Measurements from ENCODE around the gene ARHGAP32. TPM values are rescaled to one million over a fixed set of nuclear protein-coding genes. Genes with fewer than 3 reads are reported as not detected.
"Not testable (repeated sequence)": the region's sequence is repeated elsewhere in the genome, so short reads cannot be mapped to it uniquely, and the experiment has no call there.

Gene ARHGAP32
- total RNA-seq, 1 experiment from 2014 or later, result 27.8 TPM

DNA sequence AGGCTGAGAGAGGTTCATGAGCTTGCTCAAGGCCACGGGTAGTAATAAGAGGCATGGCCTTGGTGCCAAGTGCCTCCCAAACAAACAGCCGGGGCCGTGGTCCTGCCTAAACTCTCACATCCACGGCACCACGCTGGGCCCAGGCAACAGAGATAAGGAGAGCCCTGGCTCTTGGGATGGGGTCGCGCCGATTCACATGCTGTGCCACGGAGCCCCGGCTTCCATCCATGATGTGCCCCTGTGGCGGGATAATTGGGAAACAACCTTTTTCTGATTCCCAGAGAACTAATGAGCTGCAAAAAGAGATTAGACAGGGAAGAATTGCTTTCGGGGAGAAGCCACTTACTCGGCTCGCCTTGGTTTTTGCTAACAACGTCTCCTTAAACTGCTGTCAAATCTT lies 271.5 kb downstream of the ARHGAP32 start:
- Histone ChIP-seq H3K27ac (ENCODE audit: low read depth, low read length) (no peak overlapping the region), H3K27me3 (ENCODE audit: insufficient read depth, low read length) (no peaks in the 10 kb centered on the region), H3K36me3 (ENCODE audit: control insufficient read depth in 1 of 2, insufficient read depth in 2 of 2, low read length in 2 of 2) (no peaks in the 10 kb centered on the region), H3K4me1 (ENCODE audit: control insufficient read depth in 1 of 2, insufficient read depth in 2 of 2, low read length in 2 of 2) (no peaks in the 10 kb centered on the region), H3K9me2 (ENCODE audit: insufficient read depth) (no peaks in the 10 kb centered on the region), H3K9ac (ENCODE audit: low read length) (no peak overlapping the region), H3K9me3 (ENCODE audit: control insufficient read depth in 1 of 2, insufficient read depth in 1 of 2, low read depth in 1 of 2, low read length in 2 of 2) (no peaks in the 10 kb centered on the region), H3K79me2 (ENCODE audit: insufficient read depth, low read length) (no peaks in the 10 kb centered on the region), H3K4me2 (ENCODE audit: low read length) (no peak overlapping the region), H3K4me3 (replicated peaks in 1 of 2; ENCODE audit: low read depth in 1 of 2, low read length in 2 of 2) (no peak overlapping the region), H4K20me1 (ENCODE audit: insufficient read depth) (no peaks in the 10 kb centered on the region), H2AFZ (ENCODE audit: low read depth, low read length, poor library complexity, severe bottlenecking) (no peak overlapping the region)
- RAD21 ChIA-PET (ENCODE audit: low non-redundant PET in 1 of 2, low total read pairs in 2 of 2, uncharacterized antibody in 2 of 2, unreplicated experiment in 2 of 2), result no interaction called here
- CTCF ChIA-PET, result no interaction called here
- no TSS peak for BruUV-seq (replicated peaks)
- POLR2A ChIA-PET, result no interaction called here
- TF ChIP-seq, protein P1, sequence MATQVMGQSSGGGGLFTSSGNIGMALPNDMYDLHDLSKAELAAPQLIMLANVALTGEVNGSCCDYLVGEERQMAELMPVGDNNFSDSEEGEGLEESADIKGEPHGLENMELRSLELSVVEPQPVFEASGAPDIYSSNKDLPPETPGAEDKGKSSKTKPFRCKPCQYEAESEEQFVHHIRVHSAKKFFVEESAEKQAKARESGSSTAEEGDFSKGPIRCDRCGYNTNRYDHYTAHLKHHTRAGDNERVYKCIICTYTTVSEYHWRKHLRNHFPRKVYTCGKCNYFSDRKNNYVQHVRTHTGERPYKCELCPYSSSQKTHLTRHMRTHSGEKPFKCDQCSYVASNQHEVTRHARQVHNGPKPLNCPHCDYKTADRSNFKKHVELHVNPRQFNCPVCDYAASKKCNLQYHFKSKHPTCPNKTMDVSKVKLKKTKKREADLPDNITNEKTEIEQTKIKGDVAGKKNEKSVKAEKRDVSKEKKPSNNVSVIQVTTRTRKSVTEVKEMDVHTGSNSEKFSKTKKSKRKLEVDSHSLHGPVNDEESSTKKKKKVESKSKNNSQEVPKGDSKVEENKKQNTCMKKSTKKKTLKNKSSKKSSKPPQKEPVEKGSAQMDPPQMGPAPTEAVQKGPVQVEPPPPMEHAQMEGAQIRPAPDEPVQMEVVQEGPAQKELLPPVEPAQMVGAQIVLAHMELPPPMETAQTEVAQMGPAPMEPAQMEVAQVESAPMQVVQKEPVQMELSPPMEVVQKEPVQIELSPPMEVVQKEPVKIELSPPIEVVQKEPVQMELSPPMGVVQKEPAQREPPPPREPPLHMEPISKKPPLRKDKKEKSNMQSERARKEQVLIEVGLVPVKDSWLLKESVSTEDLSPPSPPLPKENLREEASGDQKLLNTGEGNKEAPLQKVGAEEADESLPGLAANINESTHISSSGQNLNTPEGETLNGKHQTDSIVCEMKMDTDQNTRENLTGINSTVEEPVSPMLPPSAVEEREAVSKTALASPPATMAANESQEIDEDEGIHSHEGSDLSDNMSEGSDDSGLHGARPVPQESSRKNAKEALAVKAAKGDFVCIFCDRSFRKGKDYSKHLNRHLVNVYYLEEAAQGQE (IDR thresholded peaks at IDR 0.05; ENCODE audit: low read depth), result no peak
- TF ChIP-seq YY1 (IDR thresholded peaks at IDR 0.05; ENCODE audit: extremely low read depth, insufficient replicate concordance, low read depth, low read length) (no peak), EGR1 (IDR thresholded peaks at IDR 0.05; ENCODE audit: low read depth) (no peak), POLR2A (IDR thresholded peaks at IDR 0.05; ENCODE audit: borderline replicate concordance, extremely low read depth, insufficient read depth, insufficient read length) (no peak), SP1 (IDR thresholded peaks at IDR 0.05; ENCODE audit: low read depth) (no peak), POLR2AphosphoS5 (IDR thresholded peaks at IDR 0.05; ENCODE audit: low read depth, low read length) (no peak), FOSL1 (IDR thresholded peaks at IDR 0.05; ENCODE audit: low read depth) (no peak), TCF7L2 (IDR thresholded peaks at IDR 0.05; ENCODE audit: borderline replicate concordance, extremely low read depth, insufficient read depth, insufficient read length) (no peak), ZFX (IDR thresholded peaks at IDR 0.05) (no peak), CEBPB (IDR thresholded peaks at IDR 0.05; ENCODE audit: low read depth) (no peak), ZNF274 (IDR thresholded peaks at IDR 0.05; ENCODE audit: low read depth, low read length) (no peak), CBX3 (IDR thresholded peaks at IDR 0.05; ENCODE audit: low read depth) (no peak), EZH2phosphoT487 (IDR thresholded peaks at IDR 0.05; ENCODE audit: borderline replicate concordance) (no peak)
- TF ChIP-seq, protein P2, sequence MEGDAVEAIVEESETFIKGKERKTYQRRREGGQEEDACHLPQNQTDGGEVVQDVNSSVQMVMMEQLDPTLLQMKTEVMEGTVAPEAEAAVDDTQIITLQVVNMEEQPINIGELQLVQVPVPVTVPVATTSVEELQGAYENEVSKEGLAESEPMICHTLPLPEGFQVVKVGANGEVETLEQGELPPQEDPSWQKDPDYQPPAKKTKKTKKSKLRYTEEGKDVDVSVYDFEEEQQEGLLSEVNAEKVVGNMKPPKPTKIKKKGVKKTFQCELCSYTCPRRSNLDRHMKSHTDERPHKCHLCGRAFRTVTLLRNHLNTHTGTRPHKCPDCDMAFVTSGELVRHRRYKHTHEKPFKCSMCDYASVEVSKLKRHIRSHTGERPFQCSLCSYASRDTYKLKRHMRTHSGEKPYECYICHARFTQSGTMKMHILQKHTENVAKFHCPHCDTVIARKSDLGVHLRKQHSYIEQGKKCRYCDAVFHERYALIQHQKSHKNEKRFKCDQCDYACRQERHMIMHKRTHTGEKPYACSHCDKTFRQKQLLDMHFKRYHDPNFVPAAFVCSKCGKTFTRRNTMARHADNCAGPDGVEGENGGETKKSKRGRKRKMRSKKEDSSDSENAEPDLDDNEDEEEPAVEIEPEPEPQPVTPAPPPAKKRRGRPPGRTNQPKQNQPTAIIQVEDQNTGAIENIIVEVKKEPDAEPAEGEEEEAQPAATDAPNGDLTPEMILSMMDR (IDR thresholded peaks at IDR 0.05 in 2 of 3, conservative IDR thresholded peaks at IDR 0.05 in 1 of 3; ENCODE audit: borderline replicate concordance in 1 of 3, insufficient read depth in 1 of 3, low read depth in 2 of 3, low read length in 2 of 3), result no peak
- TF ChIP-seq, protein P3, sequence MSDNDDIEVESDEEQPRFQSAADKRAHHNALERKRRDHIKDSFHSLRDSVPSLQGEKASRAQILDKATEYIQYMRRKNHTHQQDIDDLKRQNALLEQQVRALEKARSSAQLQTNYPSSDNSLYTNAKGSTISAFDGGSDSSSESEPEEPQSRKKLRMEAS (IDR thresholded peaks at IDR 0.05), result no peak
- ATAC-seq, result no peak
- DNase-seq (ENCODE audit: low read depth, low spot score), result no peak
- intact Hi-C loops (cut with micrococcal nuclease), result no loop called here

- H3K27ac ChIP-seq (ENCODE audit: low read depth, low read length); H4K20me1 ChIP-seq (ENCODE audit: insufficient read depth); H3K36me3 ChIP-seq (ENCODE audit: control insufficient read depth in 1 of 2, insufficient read depth in 2 of 2, low read length in 2 of 2); H2AFZ ChIP-seq (ENCODE audit: low read depth, low read length, poor library complexity, severe bottlenecking); H3K9me2 ChIP-seq (ENCODE audit: insufficient read depth); H3K27me3 ChIP-seq (ENCODE audit: insufficient read depth, low read length); ATAC-seq; POLR2A ChIA-PET; H3K4me1 ChIP-seq (ENCODE audit: control insufficient read depth in 1 of 2, insufficient read depth in 2 of 2, low read length in 2 of 2); RAD21 ChIA-PET (ENCODE audit: low non-redundant PET in 1 of 2, low total read pairs in 2 of 2, uncharacterized antibody in 2 of 2, unreplicated experiment in 2 of 2); BruUV-seq (replicated peaks); DNase-seq (ENCODE audit: low read depth, low spot score); H3K4me2 ChIP-seq (ENCODE audit: low read length); H3K9ac ChIP-seq (ENCODE audit: low read length); H3K9me3 ChIP-seq (ENCODE audit: control insufficient read depth in 1 of 2, insufficient read depth in 1 of 2, low read depth in 1 of 2, low read length in 2 of 2); H3K4me3 ChIP-seq (replicated peaks in 1 of 2; ENCODE audit: low read depth in 1 of 2, low read length in 2 of 2); intact Hi-C loops (cut with micrococcal nuclease); H3K79me2 ChIP-seq (ENCODE audit: insufficient read depth, low read length): not testable (repeated sequence)
- CTCF ChIA-PET, result interaction anchor here (0.7 to 1.2 kb wide), 2 partner anchors 14 to 35 kb away, joined by 3 to 5 read pairs; no protein-coding TSS in a partner anchor
These were observed 272.5 kb downstream of the ARHGAP32 start for GRCh38 chr11:128919635-128920034.
